ENCODE measurements around the gene CCNK.

Gene CCNK

DNA sequence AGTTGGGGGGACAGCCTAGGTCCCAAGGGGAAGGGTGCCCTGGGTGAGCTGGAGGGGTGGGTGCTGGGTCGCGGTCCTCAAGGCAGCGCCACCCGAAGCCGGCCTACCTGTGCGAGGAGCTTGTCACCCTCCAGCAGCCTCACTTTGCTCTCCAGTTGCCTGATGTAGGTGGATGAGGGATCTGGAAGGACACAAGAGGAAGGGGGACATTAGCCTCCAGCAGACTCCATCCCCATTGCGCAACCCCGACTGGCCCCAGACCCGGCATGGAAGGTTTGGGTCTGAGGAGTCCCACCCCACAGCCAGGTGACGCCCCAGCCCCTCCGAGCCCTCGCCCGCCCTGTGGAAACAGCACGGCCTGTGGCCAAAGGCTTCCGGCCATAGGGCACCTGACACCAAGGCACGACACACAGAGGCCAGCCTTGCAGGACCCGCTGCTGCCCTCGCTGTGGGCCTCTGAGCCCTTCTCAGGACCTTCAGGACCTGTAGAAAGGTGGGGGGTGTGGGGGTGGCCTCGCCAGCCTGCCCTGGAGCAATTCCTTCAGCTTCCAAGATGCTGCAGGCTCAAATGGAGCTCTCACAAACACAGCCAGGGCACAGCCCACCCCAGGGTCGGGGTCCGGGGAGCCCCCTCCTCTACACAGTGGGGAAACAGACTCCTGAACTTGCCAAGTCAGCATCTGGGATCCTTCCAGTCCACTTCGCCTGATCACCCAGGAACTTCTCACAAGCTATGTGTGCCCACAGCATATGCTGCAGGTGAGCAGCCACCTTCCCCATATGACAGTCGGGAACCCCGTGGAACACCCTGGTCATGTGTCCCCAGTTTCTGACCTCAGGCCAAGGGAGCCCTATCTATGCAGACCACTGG is 54.9 kb downstream of the CCNK start:
- no peak for DNase-seq (ENCODE audit: low read depth, low spot score)

DNA sequence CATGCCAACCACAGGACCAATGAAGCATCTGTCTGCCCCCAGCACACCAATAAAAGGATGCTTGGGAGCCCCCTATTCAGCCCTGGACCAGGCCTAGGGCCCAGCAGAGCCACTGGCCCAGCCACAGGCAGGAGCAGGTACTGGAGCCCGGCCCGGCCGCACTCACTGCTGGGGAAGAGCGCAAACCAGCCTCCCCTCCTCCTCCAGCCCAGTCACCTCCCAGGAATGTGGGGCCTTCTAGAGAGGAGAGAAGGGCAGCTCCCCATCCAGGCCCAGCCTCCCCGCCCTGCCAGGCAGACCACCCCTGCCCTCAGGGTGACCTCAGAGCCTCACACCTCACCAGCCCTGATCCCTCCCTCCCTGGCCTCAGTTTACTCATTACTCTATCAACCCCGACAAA is 56.2 kb downstream of the CCNK start:
- peak; percentile 75 for DNase-seq (ENCODE audit: low read depth, low spot score)

DNA sequence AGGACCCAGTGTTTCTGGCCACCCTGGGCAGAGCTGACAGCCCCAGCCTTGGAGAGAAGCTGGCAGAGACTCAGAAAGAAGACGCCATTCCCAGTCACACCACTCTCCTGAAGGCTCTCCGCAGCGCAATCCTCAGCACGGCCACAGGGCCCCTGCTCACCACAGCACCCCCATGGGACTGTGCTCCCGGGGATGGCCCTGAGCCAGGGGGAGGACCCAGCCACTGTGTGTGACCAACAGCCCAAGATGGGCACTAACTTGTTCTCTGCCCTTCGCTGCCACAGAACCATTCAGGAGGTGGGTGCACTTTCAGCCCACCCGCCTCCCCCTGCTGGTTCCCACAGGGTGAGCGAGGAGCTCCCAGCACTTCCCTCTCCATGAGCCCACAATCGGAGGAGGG is 57.1 kb downstream of the CCNK start:
- DNase-seq (ENCODE audit: low read depth, low spot score): no peak

DNA sequence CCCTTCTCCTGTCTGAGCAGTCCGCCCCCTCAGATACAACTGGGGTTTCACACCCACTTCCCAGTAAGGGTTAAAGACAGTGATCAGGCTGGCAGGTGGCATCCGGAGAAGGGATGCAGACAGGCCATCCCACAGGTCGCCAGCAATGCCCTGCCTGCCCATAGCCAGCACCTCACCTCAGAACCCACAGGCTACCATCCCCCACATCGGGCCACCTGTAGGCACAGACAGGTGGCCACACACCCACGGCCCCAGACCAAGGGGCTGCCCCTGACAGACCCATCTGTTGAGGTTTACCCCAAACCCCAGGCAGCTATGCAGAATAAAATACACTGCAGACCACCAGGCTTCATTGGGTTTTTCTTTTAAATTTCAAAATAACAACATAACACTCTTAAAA is 57.5 kb downstream of the CCNK start:
- no peak for DNase-seq (ENCODE audit: low read depth, low spot score)

DNA sequence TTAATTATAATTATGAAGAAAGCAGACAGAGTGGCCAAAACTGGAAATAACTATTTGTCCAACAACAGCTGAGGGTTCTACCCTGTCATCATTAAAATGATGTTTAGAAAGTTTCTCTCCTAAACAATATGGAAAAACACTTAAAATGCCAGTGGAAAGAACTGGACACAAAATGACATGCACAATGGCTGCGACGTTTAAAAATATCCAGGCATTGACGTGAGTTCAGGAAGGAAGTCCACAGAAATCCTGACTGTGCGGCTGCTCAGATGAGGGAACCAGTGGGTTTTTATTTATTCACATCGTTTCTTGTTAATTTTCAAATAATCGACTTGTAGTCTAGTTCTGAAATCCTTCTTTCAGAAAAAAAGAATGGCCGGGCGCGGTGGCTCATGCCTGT is 58.3 kb downstream of the CCNK start:
- no peak for DNase-seq (ENCODE audit: low read depth, low spot score)

DNA sequence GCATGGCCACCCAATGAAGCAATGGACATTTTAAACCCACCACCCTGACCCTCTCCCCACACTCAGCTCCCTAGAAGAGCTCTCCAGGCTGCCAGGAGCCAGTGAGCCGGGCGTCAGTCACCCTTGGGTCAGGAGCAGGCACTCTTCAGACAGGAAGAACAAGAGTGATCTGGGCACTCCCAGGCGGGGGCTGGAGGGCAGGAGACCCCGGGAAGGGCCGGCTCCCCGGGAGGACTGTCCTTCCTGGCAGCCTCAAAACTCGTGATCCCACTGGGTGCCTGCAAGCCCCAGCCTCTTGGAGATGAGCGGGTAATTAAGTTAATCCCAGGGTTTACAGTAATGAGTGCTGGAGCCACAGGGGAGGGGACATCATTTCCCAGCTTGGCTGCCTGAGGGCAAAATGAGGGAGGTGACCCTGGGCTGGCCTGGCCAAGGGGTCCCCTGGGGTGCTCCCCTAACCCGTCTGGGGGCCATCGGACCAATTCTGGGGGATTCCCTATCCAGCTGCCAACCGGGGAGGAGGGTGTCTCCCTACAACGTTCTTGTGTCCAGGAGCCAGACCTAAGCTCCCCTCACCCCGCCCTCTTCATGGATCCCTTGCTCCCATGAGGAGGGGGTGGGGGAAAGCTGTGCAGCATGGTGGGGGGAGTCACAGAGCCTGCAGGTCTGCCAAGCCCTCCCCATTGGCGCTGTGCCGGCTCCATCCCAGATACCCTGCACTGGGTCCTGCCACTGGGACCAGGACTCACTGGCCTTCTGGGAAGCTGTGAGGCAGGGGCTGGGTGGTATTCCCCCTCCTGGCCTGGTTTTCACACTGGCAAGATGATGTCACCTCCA is 59.2 kb downstream of the CCNK start:
- DNase-seq (ENCODE audit: low read depth, low spot score): peak; percentile 43

DNA sequence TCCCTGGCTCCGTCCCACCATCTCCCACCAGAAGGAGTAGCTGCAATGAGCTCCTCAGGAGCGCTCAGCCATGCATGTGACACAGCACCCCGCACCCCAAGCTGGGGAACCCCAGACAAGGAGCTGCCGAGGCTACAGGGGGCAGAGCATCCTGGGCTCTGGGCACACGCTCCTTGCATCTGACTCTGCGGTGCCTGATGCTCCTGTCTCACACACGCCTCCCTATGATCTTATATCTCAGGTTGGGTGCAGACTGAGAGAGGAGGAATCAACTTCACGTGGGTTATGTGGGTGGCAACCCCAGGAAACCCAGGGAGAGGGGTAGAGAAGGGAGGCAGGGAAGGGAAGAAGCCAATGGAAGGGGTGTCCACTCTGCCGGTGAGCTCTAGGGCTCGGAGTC is 60.0 kb downstream of the CCNK start:
- DNase-seq (ENCODE audit: low read depth, low spot score): no peak

DNA sequence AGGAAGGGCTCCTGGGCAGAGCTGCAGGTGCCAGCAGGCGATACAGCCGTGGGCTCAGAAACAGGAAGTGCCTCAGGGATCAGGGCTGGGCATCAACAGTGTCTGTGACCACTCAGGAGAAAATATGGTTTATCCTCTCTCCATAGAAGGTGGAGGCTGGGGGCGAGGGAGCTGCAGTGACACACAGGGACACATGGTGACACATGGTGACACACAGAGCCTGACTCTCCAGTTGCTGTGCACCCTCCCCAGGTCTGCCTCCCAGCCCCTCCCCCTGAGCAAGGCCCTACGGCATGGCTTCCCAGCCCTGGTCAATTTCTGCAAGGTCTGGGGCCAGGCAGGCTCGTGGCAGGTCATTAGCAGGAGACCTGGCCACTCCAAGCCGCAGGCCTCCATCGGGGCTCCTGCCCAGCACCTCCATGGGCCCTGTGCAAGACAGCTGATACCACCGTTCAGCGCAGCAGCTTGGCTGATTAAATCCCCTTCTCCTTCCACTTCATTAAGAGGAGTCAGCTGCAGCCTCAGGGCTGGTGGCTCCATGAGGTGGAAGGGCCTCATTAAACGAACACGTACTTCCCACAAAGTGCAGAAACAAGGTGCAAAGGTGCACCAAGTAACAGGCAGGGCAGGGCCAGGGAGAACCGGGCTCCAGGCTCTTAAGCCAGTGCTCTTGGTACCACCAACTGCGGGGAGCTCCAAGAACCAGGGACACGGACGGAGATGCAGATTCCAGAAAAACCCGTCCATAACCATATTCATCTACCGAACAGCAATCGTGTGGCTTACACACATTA is 60.7 kb downstream of the CCNK start:
- DNase-seq (ENCODE audit: low read depth, low spot score): peak; percentile 44

DNA sequence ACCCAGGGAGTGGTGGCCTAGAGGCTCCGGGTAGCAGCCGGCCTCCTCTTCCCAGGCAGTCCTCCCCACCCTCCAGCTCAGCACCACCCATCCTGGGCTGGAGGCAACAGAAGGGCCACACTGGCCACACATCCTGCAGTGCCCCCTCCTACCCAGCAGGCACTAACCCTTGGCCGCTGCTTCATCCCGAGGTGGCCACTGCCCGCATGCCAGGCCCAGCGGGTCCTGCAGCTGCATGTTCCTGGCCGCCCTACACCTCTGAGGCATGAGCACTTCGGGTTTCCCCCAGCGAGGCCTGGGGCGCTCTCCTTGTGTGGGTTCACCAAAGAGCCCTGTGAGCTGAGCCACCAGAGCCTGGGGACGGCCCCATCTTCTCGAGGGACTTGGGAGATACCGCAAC is 61.4 kb downstream of the CCNK start:
- DNase-seq (ENCODE audit: low read depth, low spot score): no peak

DNA sequence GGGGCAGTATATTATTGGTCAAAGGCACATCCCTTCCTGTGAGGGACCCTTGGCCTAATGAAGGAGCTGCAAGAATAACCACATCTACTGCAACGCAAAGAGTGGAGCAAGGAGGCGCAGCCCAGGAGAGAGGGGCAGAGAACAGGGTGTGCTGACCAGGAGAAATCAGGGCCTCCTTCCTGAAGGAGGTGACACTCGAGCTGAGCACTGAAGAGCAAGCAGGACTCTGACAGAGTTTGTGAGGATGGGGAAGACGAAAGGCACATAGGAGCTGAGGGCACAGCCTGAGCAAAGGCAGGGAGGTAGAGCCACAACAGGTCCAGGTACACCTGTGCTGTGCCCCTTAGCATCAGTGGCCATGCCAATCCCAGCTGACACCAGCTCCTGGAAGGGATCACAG is 62.2 kb downstream of the CCNK start:
- no peak for DNase-seq (ENCODE audit: low read depth, low spot score)

DNA sequence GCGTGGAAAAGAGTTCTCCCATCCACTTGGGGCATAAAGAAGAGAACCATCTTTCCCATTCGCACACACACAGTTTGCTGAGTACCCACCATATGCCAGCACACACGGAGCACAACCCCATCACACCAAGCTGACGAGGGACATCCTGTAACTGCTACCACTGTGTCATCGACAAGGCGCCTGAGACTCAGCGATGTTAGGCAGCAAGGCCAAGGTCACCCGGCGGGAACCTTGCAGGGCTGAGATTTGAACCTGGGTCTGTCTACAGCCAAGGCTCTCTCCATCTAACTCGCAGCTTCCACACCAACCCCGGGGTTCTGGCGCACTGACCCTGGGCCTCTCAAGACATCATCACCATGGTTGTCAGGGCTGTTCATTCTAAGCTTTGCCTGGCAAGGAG is 62.8 kb downstream of the CCNK start:
- no peak for DNase-seq (ENCODE audit: low read depth, low spot score)

DNA sequence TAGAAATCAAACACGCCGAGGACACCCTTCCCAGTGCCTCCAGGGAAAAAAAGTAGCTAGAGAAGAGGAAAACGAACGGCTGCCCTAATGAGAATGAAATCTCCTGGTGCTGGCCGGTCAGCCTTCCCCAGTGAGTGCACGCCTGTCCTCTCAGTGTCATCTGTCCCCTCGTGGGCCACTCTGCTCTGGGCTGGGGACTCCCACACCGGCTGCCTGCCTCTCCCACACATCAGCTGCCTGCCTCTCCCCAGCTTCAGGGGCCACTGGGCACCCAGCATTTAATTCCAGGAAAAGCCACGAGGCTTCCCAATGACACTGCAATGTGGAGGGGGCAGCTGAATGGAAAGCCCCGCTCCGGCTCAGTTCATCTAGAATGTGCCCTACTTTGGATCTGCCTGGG is 63.8 kb downstream of the CCNK start:
- no peak for DNase-seq (ENCODE audit: low read depth, low spot score)

DNA sequence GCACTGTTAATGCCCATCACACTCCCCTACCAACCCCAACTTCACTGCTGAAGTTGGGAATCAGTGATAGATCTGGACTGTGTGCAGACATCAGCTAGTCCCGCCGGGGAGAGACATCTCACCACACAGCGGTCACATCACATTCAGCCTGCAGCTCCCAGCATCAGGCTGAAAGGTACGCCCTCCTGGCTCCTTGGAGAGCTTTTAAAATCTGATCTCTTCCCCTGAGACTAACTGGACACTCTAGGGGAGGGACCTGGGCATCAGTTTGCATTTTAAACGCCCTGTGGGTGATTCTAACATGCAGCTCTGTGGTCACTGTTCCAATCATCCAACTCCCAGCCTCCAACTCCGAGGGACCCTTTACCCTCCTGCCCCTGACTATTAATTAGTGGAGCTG is 64.4 kb downstream of the CCNK start:
- DNase-seq (ENCODE audit: low read depth, low spot score): no peak

DNA sequence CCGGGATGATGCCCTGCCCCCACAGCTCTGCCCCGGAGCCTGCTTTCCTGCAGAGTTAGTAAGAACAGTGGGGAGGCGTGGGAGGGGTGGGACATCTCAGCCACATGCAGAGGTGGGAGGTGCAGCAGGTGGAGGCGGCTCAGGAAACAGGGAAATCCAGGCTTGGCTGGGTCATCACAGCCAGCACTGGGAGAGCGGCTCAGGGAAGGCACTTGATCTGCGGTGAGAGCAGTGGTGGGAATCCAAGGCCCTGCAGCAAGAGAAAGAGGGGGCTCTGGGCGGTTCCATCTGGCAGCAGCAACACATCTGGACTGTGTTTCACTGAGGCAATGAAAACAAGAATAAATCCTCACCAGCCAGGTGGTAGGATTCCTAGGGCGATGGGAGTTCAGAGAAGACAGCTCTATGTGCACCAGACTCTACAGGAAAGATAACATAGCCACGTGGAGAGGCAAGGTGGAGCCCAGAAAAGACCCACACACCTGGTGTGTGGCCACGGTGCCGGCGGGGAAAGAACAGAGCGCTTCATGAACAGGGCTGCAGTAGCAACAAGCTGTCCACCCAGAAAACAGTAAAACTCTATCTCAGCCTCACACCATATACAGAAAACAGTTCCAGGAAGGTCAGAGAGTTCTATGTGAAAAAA is 65.1 kb downstream of the CCNK start:
- peak; percentile 68 for DNase-seq (ENCODE audit: low read depth, low spot score)

DNA sequence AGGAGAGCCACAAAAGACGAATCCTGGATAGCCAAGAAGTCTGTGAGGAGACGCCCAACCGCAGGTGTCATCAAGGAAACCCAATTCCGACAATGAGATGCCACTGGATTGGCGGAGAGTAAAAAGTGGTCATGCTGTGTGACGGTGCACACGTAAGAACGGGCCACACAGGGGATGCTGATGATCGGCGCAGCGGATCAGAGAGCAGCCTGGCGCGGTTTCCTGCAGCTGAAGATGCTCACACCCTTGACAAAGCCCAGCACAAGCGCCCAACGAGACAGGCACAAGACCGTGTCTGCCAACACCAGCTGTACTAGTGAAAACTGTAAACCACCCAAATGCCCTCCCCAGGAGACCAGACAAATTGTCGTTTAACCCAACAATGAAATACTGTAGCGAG is 67.0 kb downstream of the CCNK start:
- DNase-seq (ENCODE audit: low read depth, low spot score): no peak

DNA sequence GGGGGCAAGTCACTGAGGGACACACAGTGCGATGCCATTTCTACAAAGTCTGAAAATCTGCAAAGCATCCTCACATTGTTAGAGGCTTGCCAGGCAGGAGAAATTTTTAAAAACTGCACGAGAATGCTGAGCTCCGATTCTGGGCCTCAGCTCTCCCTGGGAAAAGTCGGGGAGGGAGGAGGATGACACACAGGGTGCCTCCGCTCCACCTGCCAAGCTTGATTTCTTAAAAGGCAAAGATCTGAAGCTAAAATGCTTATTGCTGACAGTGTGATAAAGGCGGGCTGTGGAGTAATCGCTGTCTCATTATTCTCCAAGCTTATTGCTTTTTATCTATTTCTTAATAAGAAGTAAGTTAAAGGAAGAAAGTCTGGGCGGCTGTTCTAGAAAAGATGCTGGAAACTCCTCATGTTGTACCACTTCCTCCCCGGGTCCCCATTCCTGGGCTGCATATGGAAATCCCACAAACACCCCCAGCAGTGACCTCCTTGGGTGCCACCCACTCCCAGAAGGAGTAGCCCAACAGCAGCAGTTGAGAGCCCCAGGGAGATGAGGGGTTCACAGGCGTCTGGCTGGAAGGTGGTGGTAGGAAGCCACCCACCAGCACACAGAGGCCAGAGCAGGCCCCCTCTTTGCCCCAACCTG is 67.8 kb downstream of the CCNK start:
- DNase-seq (ENCODE audit: low read depth, low spot score): no peak

DNA sequence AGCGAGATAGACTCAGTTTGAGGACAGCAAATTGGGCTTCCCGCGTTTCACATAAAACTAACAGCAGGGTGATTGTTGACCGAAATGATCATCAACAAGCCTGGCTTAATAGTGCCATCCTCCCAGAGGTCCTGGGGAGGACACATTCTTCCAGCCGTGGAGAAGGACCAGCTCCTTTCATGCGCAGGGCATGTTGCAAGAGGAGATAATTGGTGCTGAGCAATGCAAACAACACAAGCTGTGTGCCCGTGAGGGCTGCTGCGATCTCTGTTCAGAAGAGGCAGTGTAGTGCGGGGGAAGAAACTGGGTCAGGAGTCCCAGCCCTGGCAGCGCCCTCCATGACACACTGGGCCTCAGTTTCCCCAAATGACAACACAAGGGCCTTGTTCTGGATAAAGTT is 68.5 kb downstream of the CCNK start:
- DNase-seq (ENCODE audit: low read depth, low spot score): no peak

DNA sequence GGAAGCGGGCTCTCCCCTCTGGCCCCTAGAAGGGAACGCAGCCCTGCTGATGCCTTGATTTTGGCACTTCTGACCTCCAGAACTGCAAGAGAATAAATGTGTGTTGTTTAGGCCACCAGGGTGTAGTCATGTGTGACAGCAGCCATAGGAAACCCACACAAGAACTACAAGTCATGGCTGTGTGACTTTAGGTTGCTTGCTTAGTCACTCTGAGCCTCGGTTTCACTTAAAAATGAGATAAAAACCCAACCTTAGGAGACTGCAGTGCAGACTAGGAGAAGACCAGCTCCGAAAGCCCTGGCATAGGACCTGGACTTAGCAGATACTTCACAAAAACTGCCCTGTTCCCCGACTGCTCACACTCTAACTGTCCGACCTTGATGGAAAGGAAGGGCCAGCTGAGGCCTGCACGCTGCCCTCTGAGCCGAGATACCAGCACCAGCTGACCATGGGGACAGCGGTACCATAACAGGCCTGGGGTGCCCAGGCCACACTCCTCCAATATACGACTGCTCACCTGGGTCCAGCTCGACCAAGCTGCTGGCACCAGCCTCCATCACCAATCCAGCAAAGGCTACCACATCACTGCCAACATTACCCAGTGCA is 69.3 kb downstream of the CCNK start:
- no peak for DNase-seq (ENCODE audit: low read depth, low spot score)

DNA sequence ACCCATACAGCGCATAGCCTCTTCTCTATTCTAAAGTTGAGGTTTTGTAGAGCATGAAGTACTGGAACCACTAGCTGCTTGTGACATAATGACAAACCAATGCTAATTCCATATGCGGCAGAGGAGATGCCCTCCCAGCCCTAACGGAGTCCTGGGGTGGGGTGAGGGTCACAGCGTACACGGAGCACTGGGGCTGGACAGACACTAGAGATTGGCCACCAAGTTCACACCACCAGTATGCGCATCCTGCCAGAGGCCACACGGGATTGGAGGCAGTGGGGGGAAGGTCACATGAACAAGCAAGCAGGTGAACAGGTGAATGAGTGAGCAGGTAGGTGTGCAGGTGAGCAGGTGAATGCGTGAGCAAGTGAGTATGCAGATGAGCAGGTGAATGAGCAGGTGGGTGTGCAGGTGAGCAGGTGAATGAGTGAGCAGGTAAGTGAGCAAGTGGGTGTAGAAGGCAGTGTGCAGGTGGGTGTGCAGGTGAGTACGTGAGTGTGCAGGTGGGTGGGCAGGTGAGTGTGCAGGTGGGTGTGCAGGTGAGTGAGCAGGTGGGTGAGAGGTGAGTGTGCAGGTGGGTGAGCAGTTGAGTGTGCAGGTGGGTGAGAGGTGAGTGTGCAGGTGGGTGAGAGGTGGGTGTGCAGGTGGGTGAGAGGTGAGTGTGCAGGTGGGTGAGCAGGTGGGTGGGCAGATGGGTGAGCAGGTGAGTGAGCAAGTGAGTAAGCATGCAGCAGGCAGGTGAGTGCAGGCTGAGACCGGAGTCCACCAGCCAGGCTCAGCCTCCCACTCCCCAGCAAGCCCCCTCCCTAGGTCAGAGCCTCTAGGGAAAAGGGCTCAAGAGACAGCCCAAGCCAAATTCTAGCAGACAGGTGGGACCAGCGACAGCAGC is 70.1 kb downstream of the CCNK start:
- no peak for DNase-seq (ENCODE audit: low read depth, low spot score)
